Fibroblast of lung (primary cell): ENCODE data around the gene KCNH2. TPM values are rescaled to one million over a fixed set of nuclear protein-coding genes. Genes with fewer than 3 reads are reported as not detected.

Experiments used
- DNase-seq, 2 donors: peaks; one replicate each; pipeline versions ENCODE4 v3.0.0 to v3.0.0-alpha.2; 2010; ENCODE audit warnings: low read depth in 2 of 2
- H2AFZ ChIP-seq: 2 replicates; pipeline ENCODE4 v1.5.1; 2012; ENCODE audit warnings: low read length, control low read depth, inconsistent platforms
- H3K27ac ChIP-seq: 2 replicates; pipeline ENCODE4 v1.5.1; 2011; ENCODE audit warnings: low read length, control low read depth; ENCODE audit not compliant: insufficient read depth
- H3K27me3 ChIP-seq: 2 replicates; pipeline ENCODE4 v1.5.1; 2011; ENCODE audit warnings: mild to moderate bottlenecking, low read length; ENCODE audit not compliant: control insufficient read depth, insufficient read depth
- H3K36me3 ChIP-seq: 2 replicates; pipeline ENCODE4 v1.5.1; 2011; ENCODE audit warnings: low read length; ENCODE audit not compliant: control insufficient read depth, insufficient read depth
- H3K4me1 ChIP-seq: 2 replicates; pipeline ENCODE4 v1.5.1; 2011; ENCODE audit warnings: low read length; ENCODE audit not compliant: control insufficient read depth, insufficient read depth; ENCODE audit errors: extremely low read depth
- H3K4me2 ChIP-seq: 2 replicates; pipeline ENCODE4 v1.5.1; 2011; ENCODE audit warnings: low read length, control low read depth; ENCODE audit not compliant: insufficient read depth; ENCODE audit errors: extremely low read depth
- H3K4me3 ChIP-seq, 4 experiments: fragments of 200-600 bp in 1 of 4; sonication (generic) in 1 of 4; replicated peaks in 1 of 4; 2 replicates each; pipeline ENCODE4 v1.5.1; 2011 to 2016; ENCODE audit warnings: low read length in 4 of 4, low read depth in 3 of 4, mild to moderate bottlenecking in 3 of 4, control low read depth in 2 of 4, inconsistent platforms in 1 of 4, mixed read lengths in 1 of 4; ENCODE audit not compliant: insufficient read depth in 1 of 4; ENCODE audit errors: control extremely low read depth in 1 of 4
- H3K79me2 ChIP-seq: 2 replicates; pipeline ENCODE4 v1.5.1; 2012; ENCODE audit warnings: mild to moderate bottlenecking, low read length, inconsistent platforms; ENCODE audit not compliant: control insufficient read depth, insufficient read depth
- H3K9ac ChIP-seq: 2 replicates; pipeline ENCODE4 v1.5.1; 2011; ENCODE audit warnings: mild to moderate bottlenecking, low read length, control low read depth; ENCODE audit not compliant: insufficient read depth
- H3K9me3 ChIP-seq: 2 replicates; pipeline ENCODE4 v1.5.1; 2012; ENCODE audit warnings: low read depth, low read length; ENCODE audit not compliant: control insufficient read depth, insufficient read depth
- H4K20me1 ChIP-seq: 2 replicates; pipeline ENCODE4 v1.5.1; 2011; ENCODE audit warnings: low read length; ENCODE audit not compliant: control insufficient read depth, insufficient read depth; ENCODE audit errors: extremely low read depth
- EZH2 ChIP-seq: IDR thresholded peaks from 2 replicates; pipeline ENCODE4 v1.5.1; 2012; ENCODE audit warnings: low read length, control low read depth, mild to moderate bottlenecking; ENCODE audit errors: missing control alignments
- polyA plus RNA-seq, 2 donors: library from polyadenylated mRNA; depleted of rRNA in 1 of 2; stranded (reverse) in 1 of 2; unstranded in 1 of 2; fragments of >200 nt; gene quantifications; 2 replicates each; pipeline ENCODE4 v1.2.1, GENCODE V29; 2011 to 2012; ENCODE audit warnings: missing spikeins in 1 of 2
- total RNA-seq: library from RNA; depleted of rRNA; stranded (reverse); fragments of >200 nt; gene quantifications from 2 replicates; pipeline ENCODE4 v1.2.1, GENCODE V29; 2014
- TF ChIP-seq, protein P1 (sequence below), 2 donors: IDR thresholded peaks in 1 of 2; conservative IDR thresholded peaks in 1 of 2; 1 replicate in 1 of 2; 2 replicates in 1 of 2; pipeline ENCODE4 v1.5.1; 2011 to 2012; ENCODE audit warnings: low read length in 2 of 2, control low read depth in 1 of 2, inconsistent platforms in 1 of 2, low read depth in 1 of 2, mild to moderate bottlenecking in 1 of 2

The KCNH2 gene
- total and polyA plus RNA-seq, 2 donors (not counting 1 experiment from before 2014, with no cell fraction given), result 0.15 to 6.1 TPM

DNA sequence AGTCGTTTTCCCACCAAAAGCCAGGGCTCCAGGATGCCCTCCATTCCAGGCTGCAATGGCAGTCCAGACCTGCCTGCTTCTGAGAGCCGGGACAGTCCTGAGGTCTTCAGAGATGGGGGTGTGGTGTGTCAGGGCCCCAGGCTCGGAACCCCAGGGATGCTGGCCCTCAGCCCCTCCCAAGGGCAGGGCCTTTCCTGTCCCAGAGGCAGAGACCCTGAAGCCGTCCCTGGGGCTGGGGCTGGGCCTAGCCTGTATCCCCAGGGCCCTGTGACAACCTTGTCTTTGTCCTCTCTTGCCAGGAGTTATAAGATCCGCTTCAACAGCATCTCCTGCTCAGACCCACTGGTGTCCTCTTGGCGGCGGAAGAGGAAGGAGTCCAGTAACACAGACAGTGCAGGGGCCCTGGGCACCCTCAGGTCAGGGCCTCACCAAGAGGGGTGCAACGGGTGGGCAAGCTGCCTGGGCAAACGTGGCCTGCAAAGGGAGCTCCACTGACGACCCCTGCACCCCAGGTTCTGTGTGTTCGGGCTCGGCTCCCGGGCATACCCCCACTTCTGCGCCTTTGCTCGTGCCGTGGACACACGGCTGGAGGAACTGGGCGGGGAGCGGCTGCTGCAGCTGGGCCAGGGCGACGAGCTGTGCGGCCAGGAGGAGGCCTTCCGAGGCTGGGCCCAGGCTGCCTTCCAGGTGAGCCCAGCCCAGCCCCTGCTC is 28.6 kb upstream of the KCNH2 start:
- H3K36me3 ChIP-seq, result no peaks in the 10 kb centered on the region
- H3K79me2 ChIP-seq, result no peaks in the 10 kb centered on the region
- no peak overlapping the region for H2AFZ ChIP-seq
- H3K27ac ChIP-seq, result no peak overlapping the region
- H3K4me3 ChIP-seq, result no peak overlapping the region
- no peak overlapping the region for H3K4me2 ChIP-seq
- H3K9me3 ChIP-seq, result no peaks in the 10 kb centered on the region
- DNase-seq, result no peak
- H3K27me3 ChIP-seq, result no peaks in the 10 kb centered on the region
- no peaks in the 10 kb centered on the region for H4K20me1 ChIP-seq
- TF ChIP-seq EZH2, result no peak
- TF ChIP-seq, protein P1, sequence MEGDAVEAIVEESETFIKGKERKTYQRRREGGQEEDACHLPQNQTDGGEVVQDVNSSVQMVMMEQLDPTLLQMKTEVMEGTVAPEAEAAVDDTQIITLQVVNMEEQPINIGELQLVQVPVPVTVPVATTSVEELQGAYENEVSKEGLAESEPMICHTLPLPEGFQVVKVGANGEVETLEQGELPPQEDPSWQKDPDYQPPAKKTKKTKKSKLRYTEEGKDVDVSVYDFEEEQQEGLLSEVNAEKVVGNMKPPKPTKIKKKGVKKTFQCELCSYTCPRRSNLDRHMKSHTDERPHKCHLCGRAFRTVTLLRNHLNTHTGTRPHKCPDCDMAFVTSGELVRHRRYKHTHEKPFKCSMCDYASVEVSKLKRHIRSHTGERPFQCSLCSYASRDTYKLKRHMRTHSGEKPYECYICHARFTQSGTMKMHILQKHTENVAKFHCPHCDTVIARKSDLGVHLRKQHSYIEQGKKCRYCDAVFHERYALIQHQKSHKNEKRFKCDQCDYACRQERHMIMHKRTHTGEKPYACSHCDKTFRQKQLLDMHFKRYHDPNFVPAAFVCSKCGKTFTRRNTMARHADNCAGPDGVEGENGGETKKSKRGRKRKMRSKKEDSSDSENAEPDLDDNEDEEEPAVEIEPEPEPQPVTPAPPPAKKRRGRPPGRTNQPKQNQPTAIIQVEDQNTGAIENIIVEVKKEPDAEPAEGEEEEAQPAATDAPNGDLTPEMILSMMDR (conservative IDR thresholded peaks at IDR 0.05 in 1 of 2, IDR thresholded peaks at IDR 0.05 in 1 of 2; ENCODE audit: low read depth in 1 of 2, low read length in 2 of 2), result no peak
- no peaks in the 10 kb centered on the region for H3K4me1 ChIP-seq
- H3K9ac ChIP-seq, result no peak overlapping the region

DNA sequence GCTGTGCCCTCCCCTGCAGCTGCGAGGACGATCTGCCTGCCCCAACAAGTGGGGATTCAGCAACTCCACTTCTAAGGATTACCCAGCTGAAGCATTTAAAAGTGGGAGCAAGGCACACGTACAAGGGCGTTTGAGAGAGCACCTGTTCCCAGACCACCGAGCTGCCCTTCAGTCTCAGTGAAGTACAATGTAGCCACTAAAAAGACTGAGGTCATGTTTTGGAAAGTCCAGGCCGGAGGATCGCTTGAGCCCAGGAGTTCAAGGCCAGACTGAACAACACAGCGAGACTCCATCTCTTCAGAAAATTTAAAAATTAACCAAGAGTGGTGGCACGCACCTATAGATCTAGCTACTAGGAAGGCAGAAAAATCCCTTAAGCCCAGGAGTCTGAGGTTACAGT is 27.4 kb upstream of the KCNH2 start:
- no peaks in the 10 kb centered on the region for H3K27me3 ChIP-seq
- no peak for DNase-seq
- no peaks in the 10 kb centered on the region for H3K79me2 ChIP-seq
- H3K27ac ChIP-seq, result no peak overlapping the region
- H4K20me1 ChIP-seq, result no peaks in the 10 kb centered on the region
- H3K4me1 ChIP-seq, result no peaks in the 10 kb centered on the region
- no peak overlapping the region for H3K4me3 ChIP-seq
- H2AFZ ChIP-seq, result no peak overlapping the region
- no peaks in the 10 kb centered on the region for H3K36me3 ChIP-seq
- TF ChIP-seq EZH2, result no peak
- TF ChIP-seq, protein P1 (conservative IDR thresholded peaks at IDR 0.05 in 1 of 2, IDR thresholded peaks at IDR 0.05 in 1 of 2; ENCODE audit: low read depth in 1 of 2, low read length in 2 of 2), result no peak
- H3K9ac ChIP-seq, result no peak overlapping the region
- H3K9me3 ChIP-seq, result no peaks in the 10 kb centered on the region
- H3K4me2 ChIP-seq, result no peak overlapping the region

DNA sequence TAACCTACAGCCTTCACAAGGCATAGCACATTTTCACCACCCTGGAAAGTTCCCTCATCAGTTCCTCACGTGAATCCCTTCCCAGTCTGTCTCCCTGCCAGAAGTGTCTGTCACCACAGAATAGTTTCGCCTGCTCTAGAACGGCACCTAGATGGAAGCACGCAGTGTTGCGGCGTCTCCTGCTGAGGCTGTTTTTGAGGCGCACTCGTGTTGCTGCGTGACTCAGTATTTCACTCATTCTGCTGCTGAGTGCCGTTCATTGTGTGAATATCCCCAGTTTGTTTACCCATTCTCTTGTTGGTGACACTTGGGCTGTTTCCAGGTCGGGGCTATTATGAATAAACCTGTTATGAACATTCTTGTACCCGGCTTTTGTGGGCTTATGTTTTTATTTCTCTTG is 25.5 kb upstream of the KCNH2 start:
- no peaks in the 10 kb centered on the region for H3K9me3 ChIP-seq
- H3K79me2 ChIP-seq, result no peaks in the 10 kb centered on the region
- H3K27ac ChIP-seq, result no peak overlapping the region
- TF ChIP-seq, protein P1 (conservative IDR thresholded peaks at IDR 0.05 in 1 of 2, IDR thresholded peaks at IDR 0.05 in 1 of 2; ENCODE audit: low read depth in 1 of 2, low read length in 2 of 2), result no peak
- no peak for TF ChIP-seq EZH2
- no peaks in the 10 kb centered on the region for H3K27me3 ChIP-seq
- H3K4me1 ChIP-seq, result no peaks in the 10 kb centered on the region
- H4K20me1 ChIP-seq, result no peaks in the 10 kb centered on the region
- no peak overlapping the region for H3K9ac ChIP-seq
- no peak overlapping the region for H3K4me3 ChIP-seq
- no peak for DNase-seq
- H2AFZ ChIP-seq, result no peak overlapping the region
- H3K4me2 ChIP-seq, result no peak overlapping the region
- H3K36me3 ChIP-seq, result no peaks in the 10 kb centered on the region
